ENCODE results near the gene NPFFR1. TPM values are rescaled to one million over a fixed set of nuclear protein-coding genes. Genes with fewer than 3 reads are reported as not detected.

Gene NPFFR1
- total RNA-seq, 1 donor from 2014 or later, result not detected

GRCh38 chr10:70303730-70304129 lies 19.9 kb upstream of the NPFFR1 start:
- no peak for TF ChIP-seq CTCF (IDR thresholded peaks at IDR 0.05)
- TF ChIP-seq POLR2A (IDR thresholded peaks at IDR 0.05), result no peak
- TF ChIP-seq POLR2AphosphoS5 (IDR thresholded peaks at IDR 0.05; ENCODE audit: insufficient read depth in 1 of 2, low read depth in 1 of 2), result no peak
- intact Hi-C loops (cut with DNase I), result no loop called here
- H3K36me3 ChIP-seq, result no peaks in the 10 kb centered on the region
- no peaks in the 10 kb centered on the region for H3K9me3 ChIP-seq
- no peak for DNase-seq (ENCODE audit: extremely low spot score in 2 of 2)
- H3K27ac ChIP-seq, result no peak overlapping the region
- no peaks in the 10 kb centered on the region for H3K27me3 ChIP-seq
- no peak overlapping the region for H3K4me3 ChIP-seq
- H3K4me1 ChIP-seq, result no peaks in the 10 kb centered on the region

GRCh38 chr10:70302292-70302691 lies 18.5 kb upstream of the NPFFR1 start:
- Histone ChIP-seq H3K27ac (peak overlapping the region; percentile 71), H3K4me3 (no peak overlapping the region), H3K4me1 (peaks cover 4% of the 10 kb centered on the region), H3K9me3 (no peaks in the 10 kb centered on the region), H3K27me3 (no peaks in the 10 kb centered on the region), H3K36me3 (no peaks in the 10 kb centered on the region)
- TF ChIP-seq CTCF (IDR thresholded peaks at IDR 0.05) (no peak), POLR2A (IDR thresholded peaks at IDR 0.05) (no peak), POLR2AphosphoS5 (IDR thresholded peaks at IDR 0.05; ENCODE audit: insufficient read depth in 1 of 2, low read depth in 1 of 2) (no peak)
- no peak for DNase-seq (ENCODE audit: extremely low spot score in 2 of 2)
- intact Hi-C loops (cut with DNase I), result no loop called here

- DNase-seq (ENCODE audit: extremely low spot score in 2 of 2), result no peak
- H3K27ac ChIP-seq, result no peak overlapping the region
- H3K27me3 ChIP-seq, result no peaks in the 10 kb centered on the region
- no peaks in the 10 kb centered on the region for H3K36me3 ChIP-seq
- intact Hi-C loops (cut with DNase I), result no loop called here
- H3K4me1 ChIP-seq, result peaks cover 16% of the 10 kb centered on the region
- no peak for TF ChIP-seq CTCF (IDR thresholded peaks at IDR 0.05)
- no peak for TF ChIP-seq POLR2AphosphoS5 (IDR thresholded peaks at IDR 0.05; ENCODE audit: insufficient read depth in 1 of 2, low read depth in 1 of 2)
- no peak for TF ChIP-seq POLR2A (IDR thresholded peaks at IDR 0.05)
- H3K9me3 ChIP-seq, result no peaks in the 10 kb centered on the region
- H3K4me3 ChIP-seq, result no peak overlapping the region
Observed at GRCh38 chr10:70300908-70301597, 17.2 kb upstream of the NPFFR1 start.

DNA sequence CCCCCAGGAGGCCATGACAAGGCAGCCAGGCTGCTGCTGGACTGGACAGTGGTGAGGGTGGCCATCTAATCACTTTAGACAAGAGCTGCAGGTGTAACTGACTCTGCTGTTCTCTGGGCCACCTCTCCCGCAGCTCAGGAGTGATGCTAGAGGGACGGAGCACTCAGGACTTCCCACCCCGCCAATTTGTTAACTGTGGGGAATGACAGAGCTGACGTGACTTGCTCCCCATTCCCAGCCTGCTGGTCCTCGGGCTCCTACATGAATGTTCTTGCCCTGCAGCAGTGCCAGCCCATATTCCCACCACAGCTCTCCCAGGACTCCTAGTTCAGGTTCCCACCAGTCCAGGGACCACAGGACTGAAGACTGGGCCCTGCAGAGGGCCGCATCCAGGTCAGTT lies 16.7 kb upstream of the NPFFR1 start:
- H3K27me3 ChIP-seq, result no peaks in the 10 kb centered on the region
- no peak overlapping the region for H3K27ac ChIP-seq
- H3K9me3 ChIP-seq, result no peaks in the 10 kb centered on the region
- intact Hi-C loops (cut with DNase I), result no loop called here
- no peaks in the 10 kb centered on the region for H3K36me3 ChIP-seq
- DNase-seq (ENCODE audit: extremely low spot score in 2 of 2), result no peak
- no peak overlapping the region for H3K4me3 ChIP-seq
- H3K4me1 ChIP-seq, result peaks cover 22% of the 10 kb centered on the region
- TF ChIP-seq POLR2A (IDR thresholded peaks at IDR 0.05) (no peak), CTCF (IDR thresholded peaks at IDR 0.05) (no peak), POLR2AphosphoS5 (IDR thresholded peaks at IDR 0.05; ENCODE audit: insufficient read depth in 1 of 2, low read depth in 1 of 2) (no peak)

DNA sequence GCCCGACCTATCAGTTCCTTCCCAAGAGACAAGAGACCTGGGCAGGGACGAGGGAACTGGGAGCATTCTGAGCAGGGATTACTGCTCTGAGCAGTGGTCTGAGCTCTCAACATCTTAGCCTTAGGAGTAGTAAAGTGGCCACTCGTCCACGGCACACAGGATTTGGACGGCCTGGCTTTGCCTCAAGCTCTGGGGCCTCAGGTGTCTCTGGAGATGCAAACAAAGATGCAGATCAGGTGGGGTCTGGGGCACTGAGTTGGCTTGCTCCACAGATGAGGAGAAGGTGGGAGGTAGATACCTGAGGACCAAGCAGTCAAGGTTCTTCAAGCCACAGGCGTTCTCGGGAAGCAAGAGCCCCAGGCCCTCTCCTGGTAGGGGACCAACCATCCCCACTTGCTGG lies 16.1 kb upstream of the NPFFR1 start:
- Histone ChIP-seq H3K27me3 (no peaks in the 10 kb centered on the region), H3K4me1 (peaks cover 23% of the 10 kb centered on the region), H3K27ac (no peak overlapping the region), H3K9me3 (no peaks in the 10 kb centered on the region), H3K36me3 (no peaks in the 10 kb centered on the region), H3K4me3 (no peak overlapping the region)
- intact Hi-C loops (cut with DNase I), result no loop called here
- no peak for DNase-seq (ENCODE audit: extremely low spot score in 2 of 2)
- TF ChIP-seq CTCF (IDR thresholded peaks at IDR 0.05) (no peak), POLR2AphosphoS5 (IDR thresholded peaks at IDR 0.05; ENCODE audit: insufficient read depth in 1 of 2, low read depth in 1 of 2) (no peak), POLR2A (IDR thresholded peaks at IDR 0.05) (no peak)
